ENCODE results near the gene DNAH8. TPM values are rescaled to one million over a fixed set of nuclear protein-coding genes. Genes with fewer than 3 reads are reported as not detected.

Gene DNAH8
- total and polyA plus RNA-seq, 2 donors, result 0.05 to 0.11 TPM

DNA sequence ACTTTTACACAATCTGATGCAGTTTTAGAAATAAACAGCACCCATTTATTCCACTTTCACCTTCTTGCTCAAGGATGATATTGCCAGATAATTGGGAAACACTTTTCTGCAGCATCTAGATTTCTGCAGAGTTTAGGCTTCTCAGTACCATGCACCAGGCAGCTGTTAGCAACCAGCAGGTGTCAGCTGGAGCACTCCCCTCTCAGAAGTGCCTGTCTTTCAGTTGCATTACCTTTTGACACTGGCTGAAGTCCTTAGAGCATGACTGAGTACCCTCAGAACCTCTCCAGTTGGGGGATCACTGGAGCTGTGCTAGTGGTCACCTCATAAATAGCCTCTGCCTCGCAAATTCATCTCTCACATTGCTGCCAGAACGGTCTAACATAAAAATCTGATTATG, 91.2 kb downstream of the DNAH8 start:
- no peak overlapping the region for H3K4me3 ChIP-seq (ENCODE audit: low read length in 2 of 2)
- no peak overlapping the region for H3K27ac ChIP-seq (ENCODE audit: low read depth in 1 of 2, low read length in 1 of 2)
- no peaks in the 10 kb centered on the region for H3K9me3 ChIP-seq (ENCODE audit: control insufficient read depth in 2 of 2, insufficient read depth in 1 of 2, low read length in 1 of 2)
- no peaks in the 10 kb centered on the region for H3K4me1 ChIP-seq (ENCODE audit: control insufficient read depth in 2 of 2, insufficient read depth in 2 of 2, low read length in 2 of 2)
- no peaks in the 10 kb centered on the region for H3K36me3 ChIP-seq (ENCODE audit: control insufficient read depth in 2 of 2, insufficient read depth in 2 of 2, low read length in 1 of 2)
- WGBS, result 91% methylated on average over 2 of the region's 2 CpGs
- DNase-seq (ENCODE audit: low read depth in 6 of 9, low spot score in 9 of 9), result no peak
- peaks cover 0 to 4% of the 10 kb centered on the region in 2 donors for H3K27me3 ChIP-seq (ENCODE audit: control insufficient read depth in 2 of 2, insufficient read depth in 1 of 2, low read length in 1 of 2)

DNA sequence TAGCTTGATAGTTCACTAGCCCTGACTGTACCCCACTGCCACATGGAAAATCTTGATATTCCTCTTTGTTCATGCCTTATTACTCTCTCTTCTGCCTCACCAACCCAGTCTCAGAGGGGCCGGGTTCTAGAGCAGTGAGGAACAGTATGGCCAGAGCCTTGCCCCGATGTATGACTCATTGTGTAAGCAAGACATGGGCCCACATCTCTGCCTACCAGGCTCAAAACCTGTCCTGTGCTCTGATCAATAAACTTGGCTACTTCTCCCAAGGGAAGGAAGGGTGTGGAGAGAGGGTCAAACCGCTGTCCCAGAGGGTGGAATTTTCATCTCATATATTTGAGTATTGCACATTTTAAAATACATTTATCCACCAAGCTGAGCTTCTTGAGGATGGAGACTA, 91.7 kb downstream of the DNAH8 start:
- no peaks in the 10 kb centered on the region for H3K4me1 ChIP-seq (ENCODE audit: control insufficient read depth in 2 of 2, insufficient read depth in 2 of 2, low read length in 2 of 2)
- H3K9me3 ChIP-seq (ENCODE audit: control insufficient read depth in 2 of 2, insufficient read depth in 1 of 2, low read length in 1 of 2), result no peaks in the 10 kb centered on the region
- no peak for DNase-seq (ENCODE audit: low read depth in 6 of 9, low spot score in 9 of 9)
- peaks cover 0 to 6% of the 10 kb centered on the region in 2 donors for H3K27me3 ChIP-seq (ENCODE audit: control insufficient read depth in 2 of 2, insufficient read depth in 1 of 2, low read length in 1 of 2)
- H3K4me3 ChIP-seq (ENCODE audit: low read length in 2 of 2), result no peak overlapping the region
- 97% methylated on average over 3 of the region's 3 CpGs for WGBS
- no peak overlapping the region for H3K27ac ChIP-seq (ENCODE audit: low read depth in 1 of 2, low read length in 1 of 2)
- H3K36me3 ChIP-seq (ENCODE audit: control insufficient read depth in 2 of 2, insufficient read depth in 2 of 2, low read length in 1 of 2), result no peaks in the 10 kb centered on the region

DNA sequence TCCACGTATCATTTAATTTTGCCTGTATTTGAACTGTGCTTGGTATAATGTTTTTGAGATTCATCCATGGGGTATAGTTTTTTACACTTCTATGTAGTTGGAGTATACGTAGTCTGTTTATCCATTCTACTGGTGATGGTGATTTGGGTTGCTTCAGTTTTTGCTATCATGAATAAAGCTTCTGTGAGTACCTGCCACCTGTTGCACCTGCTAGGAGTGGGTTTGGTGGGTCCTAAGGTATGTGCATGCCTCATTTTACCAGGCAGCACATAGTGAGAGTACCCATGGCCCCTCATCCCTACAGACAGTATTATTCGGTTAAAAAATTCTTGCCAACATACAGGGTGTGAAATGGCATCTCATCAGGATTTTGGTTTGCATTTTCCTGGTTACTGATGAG, 92.9 kb downstream of the DNAH8 start:
- no peaks in the 10 kb centered on the region for H3K4me1 ChIP-seq (ENCODE audit: control insufficient read depth in 2 of 2, insufficient read depth in 2 of 2, low read length in 2 of 2)
- no peak overlapping the region for H3K4me3 ChIP-seq (ENCODE audit: low read length in 2 of 2)
- H3K27ac ChIP-seq (ENCODE audit: low read depth in 1 of 2, low read length in 1 of 2), result no peak overlapping the region
- H3K36me3 ChIP-seq (ENCODE audit: control insufficient read depth in 2 of 2, insufficient read depth in 2 of 2, low read length in 1 of 2), result no peaks in the 10 kb centered on the region
- H3K9me3 ChIP-seq (ENCODE audit: control insufficient read depth in 2 of 2, insufficient read depth in 1 of 2, low read length in 1 of 2), result no peaks in the 10 kb centered on the region
- peaks cover 0 to 9% of the 10 kb centered on the region in 2 donors for H3K27me3 ChIP-seq (ENCODE audit: control insufficient read depth in 2 of 2, insufficient read depth in 1 of 2, low read length in 1 of 2)
- no peak for DNase-seq (ENCODE audit: low read depth in 6 of 9, low spot score in 9 of 9)
- WGBS, result 95% methylated on average over 3 of the region's 3 CpGs

DNA sequence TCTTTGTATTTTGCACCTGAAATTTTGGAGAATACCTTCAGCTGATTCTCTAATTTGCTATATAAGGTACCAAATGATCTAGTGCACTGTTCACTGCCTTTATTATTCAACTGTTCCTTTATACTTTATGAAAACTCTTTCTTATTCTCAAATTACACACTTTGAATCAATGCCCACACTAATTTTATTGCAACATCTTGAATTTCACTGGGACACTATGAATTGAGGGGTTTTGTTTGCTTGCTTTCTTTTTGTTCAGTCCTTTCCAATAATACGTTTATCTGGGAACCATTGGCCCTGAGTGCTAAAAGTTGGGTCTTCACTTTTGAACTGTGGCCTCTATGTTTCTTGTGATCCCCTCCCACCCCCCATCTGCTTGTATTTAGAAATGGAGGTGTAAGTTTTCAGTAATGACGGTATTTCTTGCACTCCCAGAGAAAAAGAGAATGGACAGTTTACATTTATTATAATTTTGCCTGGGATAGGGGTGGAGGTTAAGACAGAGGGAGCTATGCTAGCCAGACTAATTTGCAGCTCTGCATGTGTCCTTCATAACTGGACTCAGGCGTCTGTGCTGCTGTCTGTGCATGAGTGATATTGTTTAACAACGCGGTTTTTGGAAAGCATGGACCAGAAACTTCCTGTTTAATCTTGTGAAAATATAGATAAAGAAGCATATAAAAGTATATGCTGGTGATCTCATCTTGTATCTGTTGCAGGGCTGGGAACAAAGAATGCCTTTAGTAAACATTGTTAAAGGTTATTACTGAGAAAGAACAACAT, 98.1 kb downstream of the DNAH8 start:
- no peaks in the 10 kb centered on the region for H3K36me3 ChIP-seq (ENCODE audit: control insufficient read depth in 2 of 2, insufficient read depth in 2 of 2, low read length in 1 of 2)
- no peak for DNase-seq (ENCODE audit: low read depth in 6 of 9, low spot score in 9 of 9)
- no peak overlapping the region for H3K27ac ChIP-seq (ENCODE audit: low read depth in 1 of 2, low read length in 1 of 2)
- H3K27me3 ChIP-seq (ENCODE audit: control insufficient read depth in 2 of 2, insufficient read depth in 1 of 2, low read length in 1 of 2), result peaks cover 0 to 7% of the 10 kb centered on the region in 2 donors
- no peaks in the 10 kb centered on the region for H3K4me1 ChIP-seq (ENCODE audit: control insufficient read depth in 2 of 2, insufficient read depth in 2 of 2, low read length in 2 of 2)
- WGBS, result 48% methylated on average over 5 of the region's 5 CpGs
- H3K9me3 ChIP-seq (ENCODE audit: control insufficient read depth in 2 of 2, insufficient read depth in 1 of 2, low read length in 1 of 2), result no peaks in the 10 kb centered on the region
- H3K4me3 ChIP-seq (ENCODE audit: low read length in 2 of 2), result no peak overlapping the region

DNA sequence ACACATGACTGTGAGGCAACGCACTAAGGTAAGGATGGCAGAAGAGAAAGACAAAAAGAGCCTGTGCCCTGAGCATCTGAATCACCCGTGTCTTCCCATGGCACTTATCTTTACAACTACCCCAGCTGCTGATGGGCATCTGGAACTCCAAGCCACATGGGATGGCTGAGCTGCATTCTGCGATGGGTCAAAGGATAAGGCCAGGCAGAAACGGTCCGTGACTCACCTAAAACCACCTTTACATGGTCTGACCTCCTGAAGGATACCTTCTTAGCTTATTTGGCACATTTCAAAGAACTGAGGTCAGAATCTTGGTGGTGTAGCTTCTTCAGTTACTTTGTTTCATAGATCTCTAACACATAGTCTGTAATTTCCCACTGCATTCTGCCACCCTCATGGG, 99.7 kb downstream of the DNAH8 start:
- H3K4me1 ChIP-seq (ENCODE audit: control insufficient read depth in 2 of 2, insufficient read depth in 2 of 2, low read length in 2 of 2), result no peaks in the 10 kb centered on the region
- H3K36me3 ChIP-seq (ENCODE audit: control insufficient read depth in 2 of 2, insufficient read depth in 2 of 2, low read length in 1 of 2), result no peaks in the 10 kb centered on the region
- no peaks in the 10 kb centered on the region for H3K9me3 ChIP-seq (ENCODE audit: control insufficient read depth in 2 of 2, insufficient read depth in 1 of 2, low read length in 1 of 2)
- 96% methylated on average over 5 of the region's 5 CpGs for WGBS
- H3K4me3 ChIP-seq (ENCODE audit: low read length in 2 of 2), result no peak overlapping the region
- no peak overlapping the region for H3K27ac ChIP-seq (ENCODE audit: low read depth in 1 of 2, low read length in 1 of 2)
- peaks cover 0 to 7% of the 10 kb centered on the region in 2 donors for H3K27me3 ChIP-seq (ENCODE audit: control insufficient read depth in 2 of 2, insufficient read depth in 1 of 2, low read length in 1 of 2)
- no peak for DNase-seq (ENCODE audit: low read depth in 6 of 9, low spot score in 9 of 9)

DNA sequence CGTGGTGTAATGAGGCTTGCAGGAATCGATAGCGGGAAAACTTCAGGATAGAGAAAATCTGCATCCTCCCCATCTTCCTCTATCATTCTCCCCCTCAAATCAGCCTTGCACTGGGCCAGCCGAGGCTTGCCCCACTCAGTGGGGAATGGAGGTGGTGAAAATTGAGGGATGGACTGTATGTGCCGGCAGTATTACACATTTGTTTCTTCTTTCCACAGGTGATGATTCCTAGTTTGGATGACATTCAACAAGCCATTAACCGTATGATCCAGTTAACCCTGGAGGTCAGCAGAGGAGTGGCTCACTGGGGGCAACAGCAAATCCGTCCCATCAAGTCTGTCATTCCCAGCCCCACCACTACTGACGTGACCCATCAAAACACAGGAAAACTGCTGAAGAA, 100.1 kb downstream of the DNAH8 start:
- Histone ChIP-seq H3K9me3 (ENCODE audit: control insufficient read depth in 2 of 2, insufficient read depth in 1 of 2, low read length in 1 of 2) (no peaks in the 10 kb centered on the region), H3K36me3 (ENCODE audit: control insufficient read depth in 2 of 2, insufficient read depth in 2 of 2, low read length in 1 of 2) (no peaks in the 10 kb centered on the region), H3K27ac (ENCODE audit: low read depth in 1 of 2, low read length in 1 of 2) (no peak overlapping the region), H3K4me1 (ENCODE audit: control insufficient read depth in 2 of 2, insufficient read depth in 2 of 2, low read length in 2 of 2) (no peaks in the 10 kb centered on the region), H3K27me3 (ENCODE audit: control insufficient read depth in 2 of 2, insufficient read depth in 1 of 2, low read length in 1 of 2) (peaks cover 0 to 7% of the 10 kb centered on the region in 2 donors), H3K4me3 (ENCODE audit: low read length in 2 of 2) (no peak overlapping the region)
- no peak for DNase-seq (ENCODE audit: low read depth in 6 of 9, low spot score in 9 of 9)
- 92% methylated on average over 8 of the region's 8 CpGs for WGBS

DNA sequence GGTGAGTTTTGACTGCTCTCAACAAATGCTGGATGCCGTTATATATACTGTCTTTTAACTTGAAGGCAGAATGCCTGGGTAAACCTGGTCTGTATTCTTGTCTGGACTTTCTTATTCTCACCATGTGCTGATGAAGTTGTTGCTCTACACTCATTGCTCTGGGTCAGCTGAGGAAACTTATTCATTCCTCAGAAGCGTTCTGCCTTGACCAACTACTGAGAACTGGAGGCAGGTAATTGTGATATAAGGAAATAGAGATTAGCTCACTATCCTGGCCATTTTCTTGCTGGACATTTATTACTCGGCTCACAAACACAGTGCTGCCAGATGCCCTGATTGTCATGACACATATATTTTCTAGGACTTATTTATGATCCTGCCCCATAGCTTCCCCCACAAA, 103.6 kb downstream of the DNAH8 start:
- Histone ChIP-seq H3K27me3 (ENCODE audit: control insufficient read depth in 2 of 2, insufficient read depth in 1 of 2, low read length in 1 of 2) (peaks cover 0 to 5% of the 10 kb centered on the region in 2 donors), H3K4me1 (ENCODE audit: control insufficient read depth in 2 of 2, insufficient read depth in 2 of 2, low read length in 2 of 2) (no peaks in the 10 kb centered on the region), H3K4me3 (ENCODE audit: low read length in 2 of 2) (no peak overlapping the region), H3K27ac (ENCODE audit: low read depth in 1 of 2, low read length in 1 of 2) (no peak overlapping the region), H3K36me3 (ENCODE audit: control insufficient read depth in 2 of 2, insufficient read depth in 2 of 2, low read length in 1 of 2) (no peaks in the 10 kb centered on the region), H3K9me3 (ENCODE audit: control insufficient read depth in 2 of 2, insufficient read depth in 1 of 2, low read length in 1 of 2) (no peaks in the 10 kb centered on the region)
- no peak for DNase-seq (ENCODE audit: low read depth in 6 of 9, low spot score in 9 of 9)
- WGBS, result 83% methylated on average over 3 of the region's 3 CpGs

DNA sequence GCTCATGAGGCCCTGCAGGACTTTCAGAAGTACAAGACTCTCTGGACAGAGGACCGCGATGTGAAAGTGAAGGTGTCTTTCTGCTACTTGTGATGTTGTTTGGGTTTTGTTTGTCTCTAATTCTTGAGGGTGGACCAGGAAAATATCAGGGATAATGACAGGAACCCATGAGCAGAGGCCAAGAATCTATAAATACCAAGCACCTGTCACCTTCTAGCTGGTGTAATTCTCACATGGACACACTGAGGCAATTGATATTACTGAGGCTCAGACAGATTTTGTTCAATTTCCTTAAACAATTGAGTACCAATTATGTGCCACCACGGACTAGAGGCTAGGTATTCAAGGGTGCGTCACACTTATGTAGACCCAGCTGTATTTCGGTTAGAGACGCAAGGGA, 107.9 kb downstream of the DNAH8 start:
- DNase-seq (ENCODE audit: low read depth in 6 of 9, low spot score in 9 of 9), result no peak
- H3K9me3 ChIP-seq (ENCODE audit: control insufficient read depth in 2 of 2, insufficient read depth in 1 of 2, low read length in 1 of 2), result no peaks in the 10 kb centered on the region
- H3K4me3 ChIP-seq (ENCODE audit: low read length in 2 of 2), result no peak overlapping the region
- no peak overlapping the region for H3K27ac ChIP-seq (ENCODE audit: low read depth in 1 of 2, low read length in 1 of 2)
- H3K27me3 ChIP-seq (ENCODE audit: control insufficient read depth in 2 of 2, insufficient read depth in 1 of 2, low read length in 1 of 2), result peaks cover 0 to 3% of the 10 kb centered on the region in 2 donors
- no peaks in the 10 kb centered on the region for H3K4me1 ChIP-seq (ENCODE audit: control insufficient read depth in 2 of 2, insufficient read depth in 2 of 2, low read length in 2 of 2)
- no peaks in the 10 kb centered on the region for H3K36me3 ChIP-seq (ENCODE audit: control insufficient read depth in 2 of 2, insufficient read depth in 2 of 2, low read length in 1 of 2)
- WGBS, result 97% methylated on average over 6 of the region's 6 CpGs

DNA sequence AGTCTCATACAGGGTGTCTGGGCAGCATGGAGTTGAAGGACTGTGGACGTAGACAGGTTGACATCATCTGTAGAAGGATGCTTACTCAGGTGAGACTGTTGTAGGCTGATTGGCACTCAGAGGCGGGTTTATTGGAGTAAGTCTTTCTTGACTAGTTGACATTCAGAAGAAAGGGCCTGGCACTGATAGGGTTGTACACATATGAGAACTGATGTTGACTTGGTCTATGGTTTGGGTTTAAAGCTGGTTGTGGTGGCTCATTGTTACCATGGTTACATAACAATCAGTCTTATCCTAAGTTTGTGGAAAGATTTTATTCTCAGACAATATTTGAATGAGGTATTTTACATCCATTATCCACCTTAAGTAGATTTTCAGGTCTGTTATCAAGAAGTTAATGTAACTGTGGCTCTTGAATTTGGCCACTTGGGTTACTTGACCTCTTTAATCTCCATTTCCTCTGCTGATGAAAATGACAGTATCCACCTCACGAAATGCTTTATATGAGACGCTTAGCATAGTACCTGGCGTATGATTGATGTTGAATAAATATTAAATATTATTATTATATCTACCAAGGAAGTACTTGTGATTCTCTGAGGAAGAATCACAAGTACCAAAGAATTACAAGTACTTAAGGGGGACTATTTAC, 109.3 kb downstream of the DNAH8 start:
- Histone ChIP-seq H3K27me3 (ENCODE audit: control insufficient read depth in 2 of 2, insufficient read depth in 1 of 2, low read length in 1 of 2) (peaks cover 0 to 3% of the 10 kb centered on the region in 2 donors), H3K4me3 (ENCODE audit: low read length in 2 of 2) (no peak overlapping the region), H3K36me3 (ENCODE audit: control insufficient read depth in 2 of 2, insufficient read depth in 2 of 2, low read length in 1 of 2) (no peaks in the 10 kb centered on the region), H3K4me1 (ENCODE audit: control insufficient read depth in 2 of 2, insufficient read depth in 2 of 2, low read length in 2 of 2) (no peaks in the 10 kb centered on the region), H3K27ac (ENCODE audit: low read depth in 1 of 2, low read length in 1 of 2) (no peak overlapping the region), H3K9me3 (ENCODE audit: control insufficient read depth in 2 of 2, insufficient read depth in 1 of 2, low read length in 1 of 2) (no peaks in the 10 kb centered on the region)
- DNase-seq (ENCODE audit: low read depth in 6 of 9, low spot score in 9 of 9), result no peak
- 94% methylated on average over 5 of the region's 5 CpGs for WGBS

Data from thymus (tissue), 11 donors.